ENCODE results near the gene SOX5. TPM values are rescaled to one million over a fixed set of nuclear protein-coding genes. Genes with fewer than 3 reads are reported as not detected.

Gene SOX5
- total RNA-seq, 1 experiment from 2014 or later = 3.1 TPM

DNA sequence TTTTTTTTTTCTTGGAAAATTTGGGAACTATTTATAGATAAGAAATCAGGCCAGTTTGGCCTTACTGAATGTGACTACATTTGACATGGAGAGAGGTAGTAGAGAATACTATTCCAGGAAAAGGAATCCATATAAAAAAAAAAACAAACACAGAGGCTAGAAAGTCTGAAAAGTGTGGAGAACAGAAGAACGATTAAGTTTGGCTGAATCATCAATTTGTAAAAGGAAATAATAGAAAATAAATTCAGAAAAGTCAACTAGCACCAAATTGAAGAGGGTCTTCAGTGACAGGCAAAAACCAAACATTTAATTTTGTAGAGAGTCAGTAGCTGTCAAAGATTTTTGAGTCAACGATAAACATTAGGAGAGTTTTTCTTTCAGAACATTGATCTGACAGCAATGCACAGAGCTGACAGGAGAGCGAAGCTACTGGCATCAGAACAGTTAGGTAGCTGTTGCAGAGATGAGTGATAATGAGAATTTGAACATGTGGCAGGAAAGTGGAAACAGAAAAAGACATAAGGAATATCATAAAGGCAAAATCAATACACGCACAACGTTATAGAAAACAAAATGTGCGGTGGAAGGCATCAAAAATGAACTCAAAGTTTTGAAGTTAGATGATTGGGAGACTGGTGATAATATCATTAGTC lies 241.2 kb downstream of the SOX5 start:
- Mint-ChIP-seq H3K9me3 (peaks cover 0 to 2% of the 10 kb centered on the region in 2 experiments; a peak in 1 of 5 replicates), H3K4me1 (peaks cover 16% of the 10 kb centered on the region in 2 experiments), H3K27ac (peak overlapping the region in 1 of 3 experiments; percentile 13; a peak in 2 of 7 replicates), H3K36me3 (ENCODE audit: insufficient read depth in 1 of 3, low read depth in 3 of 3) (no peaks in the 10 kb centered on the region), H3K27me3 (ENCODE audit: low read depth) (no peaks in the 10 kb centered on the region), H3K4me3 (no peak overlapping the region)
- H3K27ac ChIP-seq (ENCODE audit: insufficient read length, low read depth, low read length) = no peak overlapping the region
- H3K9me3 ChIP-seq (ENCODE audit: control insufficient read depth, low read depth, low read length) = no peaks in the 10 kb centered on the region
- H3K27me3 ChIP-seq (ENCODE audit: insufficient read depth, low read length) = no peaks in the 10 kb centered on the region
- H3T11ph ChIP-seq (ENCODE audit: low read length) = no peak overlapping the region
- no peak overlapping the region for H3K14ac ChIP-seq (ENCODE audit: insufficient read depth, low read length)
- no CpG with 5 or more reads among the region's 6 CpGs for WGBS (ENCODE audit: extremely low coverage, insufficient read length, low lambda C conversion rate)
- no peak overlapping the region for H2AK5ac ChIP-seq (ENCODE audit: insufficient read length, low read length)
- no peak overlapping the region for H4K8ac ChIP-seq (replicated peaks; ENCODE audit: insufficient read length, low read depth, low read length)
- H3K56ac ChIP-seq (ENCODE audit: insufficient read length, low read depth, low read length) = no peak overlapping the region
- no peak overlapping the region for H2BK20ac ChIP-seq (ENCODE audit: low read depth, low read length, poor library complexity, severe bottlenecking)
- no peak overlapping the region for H3K9ac ChIP-seq (ENCODE audit: extremely low read depth, insufficient read length, low read length)
- no peak overlapping the region for H2BK15ac ChIP-seq (ENCODE audit: low read depth, low read length)
- no peak overlapping the region for H3K18ac ChIP-seq (ENCODE audit: insufficient read length, low read depth, low read length)
- H3K23ac ChIP-seq (ENCODE audit: insufficient read length, low read depth, low read length) = no peak overlapping the region
- H3K79me2 ChIP-seq (ENCODE audit: insufficient read depth, low read length) = no peaks in the 10 kb centered on the region
- H2BK5ac ChIP-seq (ENCODE audit: insufficient read length, low read length) = no peak overlapping the region
- H2AFZ ChIP-seq (ENCODE audit: low read length) = no peak overlapping the region
- no peak overlapping the region for H2BK12ac ChIP-seq (ENCODE audit: insufficient read length, low read depth, low read length)
- H3K23me2 ChIP-seq (ENCODE audit: insufficient read length, low read depth, low read length, poor library complexity, severe bottlenecking) = no peaks in the 10 kb centered on the region
- no peak overlapping the region for H3K4me2 ChIP-seq (ENCODE audit: insufficient read depth, insufficient read length, low read length)
- H4K91ac ChIP-seq (ENCODE audit: insufficient read length, low read depth, low read length) = no peak overlapping the region
- no peak overlapping the region for H2BK120ac ChIP-seq (ENCODE audit: low read depth, low read length, poor library complexity, severe bottlenecking)
- H3K4ac ChIP-seq (ENCODE audit: low read depth, low read length) = no peak overlapping the region
- DNase-seq = no peak
- TF ChIP-seq, protein P1, sequence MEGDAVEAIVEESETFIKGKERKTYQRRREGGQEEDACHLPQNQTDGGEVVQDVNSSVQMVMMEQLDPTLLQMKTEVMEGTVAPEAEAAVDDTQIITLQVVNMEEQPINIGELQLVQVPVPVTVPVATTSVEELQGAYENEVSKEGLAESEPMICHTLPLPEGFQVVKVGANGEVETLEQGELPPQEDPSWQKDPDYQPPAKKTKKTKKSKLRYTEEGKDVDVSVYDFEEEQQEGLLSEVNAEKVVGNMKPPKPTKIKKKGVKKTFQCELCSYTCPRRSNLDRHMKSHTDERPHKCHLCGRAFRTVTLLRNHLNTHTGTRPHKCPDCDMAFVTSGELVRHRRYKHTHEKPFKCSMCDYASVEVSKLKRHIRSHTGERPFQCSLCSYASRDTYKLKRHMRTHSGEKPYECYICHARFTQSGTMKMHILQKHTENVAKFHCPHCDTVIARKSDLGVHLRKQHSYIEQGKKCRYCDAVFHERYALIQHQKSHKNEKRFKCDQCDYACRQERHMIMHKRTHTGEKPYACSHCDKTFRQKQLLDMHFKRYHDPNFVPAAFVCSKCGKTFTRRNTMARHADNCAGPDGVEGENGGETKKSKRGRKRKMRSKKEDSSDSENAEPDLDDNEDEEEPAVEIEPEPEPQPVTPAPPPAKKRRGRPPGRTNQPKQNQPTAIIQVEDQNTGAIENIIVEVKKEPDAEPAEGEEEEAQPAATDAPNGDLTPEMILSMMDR (conservative IDR thresholded peaks at IDR 0.05) = no peak
- no peaks in the 10 kb centered on the region for H4K20me1 ChIP-seq (ENCODE audit: control insufficient read depth, insufficient read depth, insufficient read length)
- H4K5ac ChIP-seq (ENCODE audit: insufficient read length, low read depth, low read length) = no peak overlapping the region
- H3K79me1 ChIP-seq (ENCODE audit: insufficient read depth, low read depth, low read length, poor library complexity, severe bottlenecking) = no peaks in the 10 kb centered on the region
- peaks cover 3% of the 10 kb centered on the region; the same call in 1 of the 2 replicates for H3K4me1 ChIP-seq (ENCODE audit: insufficient read depth, low read length)

Measured in H9 (cell line).